CD4-positive, alpha-beta T cell (primary cell): ENCODE results near the gene HDAC10. TPM values are rescaled to one million over a fixed set of nuclear protein-coding genes. Genes with fewer than 3 reads are reported as not detected.

Experiments
- ATAC-seq: fragments of 200-7000 bp; cut with Tn5 transposase; one replicate; pipeline ENCODE4 v1.10.0; 2022; ENCODE audit warnings: mild to moderate bottlenecking; ENCODE audit not compliant: poor library complexity
- CTCF ChIA-PET: fragments of 350-600 bp; sonication (Branson Sonifier 250); formaldehyde crosslinking; loops from one replicate; lab custom pipeline; 2021; ENCODE audit warnings: antibody characterized with exemption, inconsistent platforms; lab: Charles Lee
- POLR2A ChIA-PET: fragments of 350-600 bp; sonication (Branson Sonifier 250); formaldehyde crosslinking; loops from one replicate; lab custom pipeline; 2021; ENCODE audit warnings: antibody characterized with exemption, inconsistent platforms; lab: Charles Lee
- DNase-seq, 14 experiments: peaks; one replicate each; pipeline ENCODE4 v3.0.0-alpha.2; 2013 to 2020; ENCODE audit warnings: mixed read lengths in 2 of 14
- H3K27ac ChIP-seq, 2 donors: one replicate each; pipeline versions ENCODE4 v1.5.1 to v1.7.0; 2013; ENCODE audit warnings: low read length in 2 of 2, low read depth in 1 of 2, mild to moderate bottlenecking in 1 of 2
- H3K27me3 ChIP-seq, 2 experiments: 1 replicate in 1 of 2; 2 replicates in 1 of 2; pipeline versions ENCODE4 v1.6.1 to v1.7.0; 2013; ENCODE audit warnings: low read length in 2 of 2, control low read depth in 1 of 2, mild to moderate bottlenecking in 1 of 2, moderate library complexity in 1 of 2; ENCODE audit not compliant: insufficient read depth in 2 of 2, control insufficient read depth in 1 of 2
- H3K36me3 ChIP-seq: one replicate; pipeline ENCODE4 v1.6.1; 2013; ENCODE audit warnings: low read length, control low read depth; ENCODE audit not compliant: insufficient read depth
- H3K4me1 ChIP-seq: one replicate; pipeline ENCODE4 v1.6.1; 2013; ENCODE audit warnings: low read length, control low read depth; ENCODE audit not compliant: insufficient read depth
- H3K4me3 ChIP-seq: one replicate; pipeline ENCODE4 v1.5.1; 2013; ENCODE audit warnings: mild to moderate bottlenecking, low read length, moderate library complexity
- H3K9me3 ChIP-seq, 2 experiments: 1 replicate in 1 of 2; 2 replicates in 1 of 2; pipeline versions ENCODE4 v1.6.1 to v1.7.0; 2013; ENCODE audit warnings: low read length in 2 of 2, mild to moderate bottlenecking in 2 of 2, control low read depth in 1 of 2, moderate library complexity in 1 of 2; ENCODE audit not compliant: control insufficient read depth in 1 of 2, insufficient read depth in 1 of 2
- H3K27ac Mint-ChIP-seq: one replicate; pipeline ENCODE4 v1.8.0; 2020; ENCODE audit warnings: mixed read lengths
- H3K27me3 Mint-ChIP-seq: one replicate; pipeline ENCODE4 v1.8.0; 2021; ENCODE audit warnings: mixed read lengths
- H3K36me3 Mint-ChIP-seq: one replicate; pipeline ENCODE4 v1.8.0; 2021; ENCODE audit warnings: low read depth, mixed read lengths
- H3K4me1 Mint-ChIP-seq: one replicate; pipeline ENCODE4 v1.8.0; 2021; ENCODE audit warnings: low read depth, mixed read lengths
- H3K4me3 Mint-ChIP-seq: one replicate; pipeline ENCODE4 v1.8.0; 2020; ENCODE audit warnings: mild to moderate bottlenecking, mixed read lengths
- H3K9me3 Mint-ChIP-seq: one replicate; pipeline ENCODE4 v1.8.0; 2020; ENCODE audit warnings: mixed read lengths
- intact Hi-C, 2 experiments: fragments of 100-400 bp; cut with DNase I in 1 of 2; cut with micrococcal nuclease in 1 of 2; formaldehyde crosslinking; loops; one replicate each; pipeline versions ENCODE4 v1.15.1 to v1.9.0; 2023 to 2025; cut with DNase I, micrococcal nuclease
- total RNA-seq, 174 experiments: library from RNA in 2 of 174; stranded (reverse) in 2 of 174; gene quantifications; one replicate each; pipeline ENCODE4 v1.2.3 and lab custom pipeline; 2021 to 2026
- TF ChIP-seq, protein P1 (sequence below): fragments of 200-600 bp; IDR thresholded peaks from one replicate; pipeline ENCODE4 v1.8.0; 2022; ENCODE audit warnings: antibody characterized with exemption, mild to moderate bottlenecking

HDAC10 gene
- total RNA-seq, 2 experiments from 2014 or later = 87.3 to 88.7 TPM

GRCh38 chr22:50267591-50268390 lies 16.7 kb upstream of the HDAC10 start:
- ATAC-seq (peak; percentile 50), DNase-seq (peak in 13 of 14 experiments; percentile 28 to 86 (median 53))
- H3K36me3 ChIP-seq = no peaks in the 10 kb centered on the region
- intact Hi-C loops = no loop called here
- ChIA-PET POLR2A (interaction anchor here (0.8 kb wide), 1 partner anchor 16 kb away, joined by 5 read pairs; the partner anchor contains the start of gene HDAC10), CTCF (interaction anchor here (0.7 to 0.9 kb wide), 2 partner anchors 26 to 77 kb away, joined by 3 read pairs; no protein-coding TSS in a partner anchor)
- H3K4me1 ChIP-seq = peaks cover 46% of the 10 kb centered on the region
- H3K9me3 ChIP-seq = peaks cover 0 to 14% of the 10 kb centered on the region in 2 experiments
- H3K4me1 Mint-ChIP-seq = peaks cover 16% of the 10 kb centered on the region
- H3K36me3 Mint-ChIP-seq = no peaks in the 10 kb centered on the region
- H3K4me3 Mint-ChIP-seq = peak overlapping the region; percentile 75
- H3K27me3 ChIP-seq = peaks cover 9 to 10% of the 10 kb centered on the region in 2 experiments
- no peak overlapping the region for H3K4me3 ChIP-seq
- TF ChIP-seq, protein P1, sequence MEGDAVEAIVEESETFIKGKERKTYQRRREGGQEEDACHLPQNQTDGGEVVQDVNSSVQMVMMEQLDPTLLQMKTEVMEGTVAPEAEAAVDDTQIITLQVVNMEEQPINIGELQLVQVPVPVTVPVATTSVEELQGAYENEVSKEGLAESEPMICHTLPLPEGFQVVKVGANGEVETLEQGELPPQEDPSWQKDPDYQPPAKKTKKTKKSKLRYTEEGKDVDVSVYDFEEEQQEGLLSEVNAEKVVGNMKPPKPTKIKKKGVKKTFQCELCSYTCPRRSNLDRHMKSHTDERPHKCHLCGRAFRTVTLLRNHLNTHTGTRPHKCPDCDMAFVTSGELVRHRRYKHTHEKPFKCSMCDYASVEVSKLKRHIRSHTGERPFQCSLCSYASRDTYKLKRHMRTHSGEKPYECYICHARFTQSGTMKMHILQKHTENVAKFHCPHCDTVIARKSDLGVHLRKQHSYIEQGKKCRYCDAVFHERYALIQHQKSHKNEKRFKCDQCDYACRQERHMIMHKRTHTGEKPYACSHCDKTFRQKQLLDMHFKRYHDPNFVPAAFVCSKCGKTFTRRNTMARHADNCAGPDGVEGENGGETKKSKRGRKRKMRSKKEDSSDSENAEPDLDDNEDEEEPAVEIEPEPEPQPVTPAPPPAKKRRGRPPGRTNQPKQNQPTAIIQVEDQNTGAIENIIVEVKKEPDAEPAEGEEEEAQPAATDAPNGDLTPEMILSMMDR = no peak
- no peak overlapping the region for H3K27ac ChIP-seq
- H3K27ac Mint-ChIP-seq = no peak overlapping the region
- H3K27me3 Mint-ChIP-seq = peaks cover 8% of the 10 kb centered on the region
- no peaks in the 10 kb centered on the region for H3K9me3 Mint-ChIP-seq

DNA sequence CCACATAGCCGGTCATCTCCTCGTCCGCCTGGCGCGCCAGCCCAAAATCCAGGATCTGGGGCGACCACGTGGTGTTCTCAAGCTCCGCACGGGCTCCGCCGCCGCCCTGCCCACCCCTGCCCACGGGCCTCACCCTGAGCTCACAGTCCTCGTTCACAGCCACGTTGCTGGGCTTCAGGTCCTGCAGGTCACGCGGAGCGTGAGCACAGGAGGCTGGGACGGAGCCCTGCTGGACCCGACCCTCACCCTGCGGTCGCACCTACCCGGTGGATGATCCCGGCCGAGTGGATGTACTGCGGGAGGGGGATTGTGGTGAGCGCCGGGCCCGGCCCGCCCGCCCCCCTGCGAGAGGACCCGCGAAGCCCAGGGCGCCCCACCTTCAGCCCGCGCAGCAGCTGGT lies 15.9 kb upstream of the HDAC10 start:
- H3K4me3 ChIP-seq = no peak overlapping the region
- peaks cover 17 to 18% of the 10 kb centered on the region in 2 experiments for H3K27me3 ChIP-seq
- DNase-seq (no peak), ATAC-seq (no peak)
- Mint-ChIP-seq H3K27me3 (peaks cover 16% of the 10 kb centered on the region), H3K36me3 (no peaks in the 10 kb centered on the region), H3K4me3 (no peak overlapping the region), H3K9me3 (no peaks in the 10 kb centered on the region), H3K27ac (no peak overlapping the region), H3K4me1 (peaks cover 21% of the 10 kb centered on the region)
- no peaks in the 10 kb centered on the region for H3K36me3 ChIP-seq
- peaks cover 0 to 22% of the 10 kb centered on the region in 2 experiments for H3K9me3 ChIP-seq
- H3K27ac ChIP-seq = no peak overlapping the region
- intact Hi-C loops = no loop called here
- H3K4me1 ChIP-seq = peaks cover 49% of the 10 kb centered on the region
- ChIA-PET CTCF (interaction anchor here (0.7 to 0.9 kb wide), 2 partner anchors 25 to 77 kb away, joined by 3 read pairs; no protein-coding TSS in a partner anchor), POLR2A (interaction anchor here (0.8 kb wide), 1 partner anchor 16 kb away, joined by 5 read pairs; the partner anchor contains the start of gene HDAC10)
- TF ChIP-seq, protein P1 = no peak

- TF ChIP-seq, protein P1 = no peak
- Mint-ChIP-seq H3K4me3 (no peak overlapping the region), H3K36me3 (no peaks in the 10 kb centered on the region), H3K27ac (no peak overlapping the region), H3K9me3 (no peaks in the 10 kb centered on the region), H3K27me3 (peaks cover 17% of the 10 kb centered on the region), H3K4me1 (peaks cover 15% of the 10 kb centered on the region)
- H3K36me3 ChIP-seq = no peaks in the 10 kb centered on the region
- H3K9me3 ChIP-seq = peaks cover 0 to 28% of the 10 kb centered on the region in 2 experiments
- ATAC-seq (no peak), DNase-seq (no peak)
- intact Hi-C loops = no loop called here
- ChIA-PET POLR2A (no interaction called here), CTCF (no interaction called here)
- peaks cover 44% of the 10 kb centered on the region for H3K4me1 ChIP-seq
- peaks cover 23 to 27% of the 10 kb centered on the region in 2 experiments for H3K27me3 ChIP-seq
- H3K4me3 ChIP-seq = no peak overlapping the region
- no peak overlapping the region for H3K27ac ChIP-seq
Measured at GRCh38 chr22:50264946-50265669, 14.0 kb upstream of the HDAC10 start.
